ENCODE data around the gene CIP2A. TPM values are rescaled to one million over a fixed set of nuclear protein-coding genes. Genes with fewer than 3 reads are reported as not detected.

The CIP2A gene
- total RNA-seq, 3 donors from 2014 or later = 2.0 to 5.1 (median 3.5) TPM

GRCh38 chr3:108512671-108513070 lies 76.6 kb downstream of the CIP2A start:
- Histone ChIP-seq H3K4me3 (no peak overlapping the region), H3K27ac (no peak overlapping the region), H3K9me3 (no peaks in the 10 kb centered on the region), H3K36me3 (no peaks in the 10 kb centered on the region), H3K4me1 (no peaks in the 10 kb centered on the region), H3K27me3 (no peaks in the 10 kb centered on the region)
- DNase-seq (ENCODE audit: low spot score in 2 of 2) = no peak
- TF ChIP-seq CTCF (IDR thresholded peaks at IDR 0.05) (no peak), POLR2AphosphoS5 (IDR thresholded peaks at IDR 0.05) (no peak), POLR2A (IDR thresholded peaks at IDR 0.05) (no peak)
- intact Hi-C loops (cut with DNase I; ENCODE audit: low total_unique reads) = no loop called here

GRCh38 chr3:108511490-108511889 lies 77.7 kb downstream of the CIP2A start:
- intact Hi-C loops (cut with DNase I; ENCODE audit: low total_unique reads) = no loop called here
- Histone ChIP-seq H3K27ac (no peak overlapping the region), H3K4me1 (no peaks in the 10 kb centered on the region), H3K9me3 (no peaks in the 10 kb centered on the region), H3K4me3 (no peak overlapping the region), H3K36me3 (no peaks in the 10 kb centered on the region), H3K27me3 (no peaks in the 10 kb centered on the region)
- DNase-seq (ENCODE audit: low spot score in 2 of 2) = no peak
- TF ChIP-seq POLR2A (IDR thresholded peaks at IDR 0.05) = no peak
- TF ChIP-seq POLR2AphosphoS5 (IDR thresholded peaks at IDR 0.05) = no peak
- no peak for TF ChIP-seq CTCF (IDR thresholded peaks at IDR 0.05)

- H3K4me1 ChIP-seq = no peaks in the 10 kb centered on the region
- intact Hi-C loops (cut with DNase I; ENCODE audit: low total_unique reads) = no loop called here
- H3K36me3 ChIP-seq = no peaks in the 10 kb centered on the region
- H3K9me3 ChIP-seq = no peaks in the 10 kb centered on the region
- DNase-seq (ENCODE audit: low spot score in 2 of 2) = no peak
- H3K27me3 ChIP-seq = no peaks in the 10 kb centered on the region
- TF ChIP-seq POLR2AphosphoS5 (IDR thresholded peaks at IDR 0.05) (no peak), CTCF (IDR thresholded peaks at IDR 0.05) (no peak), POLR2A (IDR thresholded peaks at IDR 0.05) (no peak)
- no peak overlapping the region for H3K4me3 ChIP-seq
- no peak overlapping the region for H3K27ac ChIP-seq
Observed at GRCh38 chr3:108511055-108511454, 78.2 kb downstream of the CIP2A start.

DNA sequence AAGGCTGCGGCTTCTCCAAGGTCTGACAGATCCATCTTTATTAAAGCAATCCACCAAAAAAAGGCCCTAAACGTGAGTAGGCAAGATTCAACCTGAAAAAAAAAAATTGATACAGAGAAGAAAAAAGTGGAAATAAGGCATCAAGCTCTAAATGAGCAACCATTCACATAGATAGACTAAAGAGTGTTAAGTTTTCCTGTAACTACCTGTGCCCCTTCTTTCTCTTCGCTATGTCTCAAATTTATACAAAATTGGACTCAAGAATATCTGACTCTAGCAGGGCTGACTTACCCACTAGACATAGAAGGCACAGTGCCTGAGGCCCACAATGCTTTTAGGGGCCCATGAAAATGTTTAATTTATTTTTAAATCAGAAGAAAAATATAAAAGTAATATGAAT lies 78.7 kb downstream of the CIP2A start, which contains the start of gene MYH15:
Gene MYH15, minus strand, starts transcription at position 101 of the 400 bp plus-strand sequence. Its CDS starts 66 bp downstream, at position 35.
- Histone ChIP-seq H3K9me3 (no peaks in the 10 kb centered on the region), H3K27ac (no peak within 1 kb of the TSS), H3K36me3 (no peaks in the 10 kb centered on the region), H3K27me3 (no peaks in the 10 kb centered on the region), H3K4me3 (no peak within 1 kb of the TSS), H3K4me1 (no peaks in the 10 kb centered on the region)
- intact Hi-C loops (cut with DNase I; ENCODE audit: low total_unique reads) = no loop called here
- TF ChIP-seq CTCF (IDR thresholded peaks at IDR 0.05) = no peak
- no peak for TF ChIP-seq POLR2A (IDR thresholded peaks at IDR 0.05)
- DNase-seq (ENCODE audit: low spot score in 2 of 2) = no peak

- Histone ChIP-seq H3K36me3 (no peaks in the 10 kb centered on the region), H3K27me3 (no peaks in the 10 kb centered on the region), H3K9me3 (no peaks in the 10 kb centered on the region), H3K4me1 (no peaks in the 10 kb centered on the region), H3K27ac (no peak overlapping the region), H3K4me3 (no peak overlapping the region)
- DNase-seq (ENCODE audit: low spot score in 2 of 2) = no peak
- intact Hi-C loops (cut with DNase I; ENCODE audit: low total_unique reads) = no loop called here
- TF ChIP-seq POLR2AphosphoS5 (IDR thresholded peaks at IDR 0.05) = no peak
- no peak for TF ChIP-seq CTCF (IDR thresholded peaks at IDR 0.05)
- no peak for TF ChIP-seq POLR2A (IDR thresholded peaks at IDR 0.05)
Observed at GRCh38 chr3:108509871-108510270, 79.4 kb downstream of the CIP2A start.
